DND-41 (cell line): ENCODE data around the gene RNF26.

ENCODE experiments used
- ATAC-seq: fragments of 200-7000 bp; cut with Tn5 transposase; 3 replicates; pipeline ENCODE4 v1.9.1; 2021; ENCODE audit warnings: low read depth; ENCODE audit not compliant: insufficient read depth
- DNase-seq: peaks from one replicate; pipeline ENCODE4 v3.0.0-alpha.2; 2020
- H2AFZ ChIP-seq: 2 replicates; pipeline ENCODE4 v1.6.0; 2012; ENCODE audit warnings: low read depth, low read length
- H3K27ac ChIP-seq: 2 replicates; pipeline ENCODE4 v1.5.1; 2012; ENCODE audit warnings: low read length, inconsistent platforms
- H3K27me3 ChIP-seq: fragments of 200-600 bp; sonication (generic); 2 replicates; pipeline ENCODE4 v1.6.0; 2012; ENCODE audit warnings: low read length, mild to moderate bottlenecking, inconsistent platforms; ENCODE audit not compliant: insufficient read depth, poor library complexity
- H3K36me3 ChIP-seq: 2 replicates; pipeline ENCODE4 v1.5.1; 2012; ENCODE audit warnings: low read length, inconsistent platforms; ENCODE audit not compliant: insufficient read depth
- H3K4me1 ChIP-seq: 2 replicates; pipeline ENCODE4 v1.5.1; 2012; ENCODE audit warnings: mild to moderate bottlenecking, low read length; ENCODE audit not compliant: insufficient read depth
- H3K4me2 ChIP-seq: 2 replicates; pipeline ENCODE4 v1.6.0; 2012; ENCODE audit warnings: mild to moderate bottlenecking, moderate library complexity, low read length, inconsistent platforms; ENCODE audit not compliant: insufficient read depth
- H3K4me3 ChIP-seq, 2 experiments: fragments of 200-600 bp in 1 of 2; shearing (Covaris generic) in 1 of 2; 2 replicates each; pipeline ENCODE4 v1.5.1; 2012 to 2016; ENCODE audit warnings: inconsistent platforms in 2 of 2, low read length in 2 of 2, mild to moderate bottlenecking in 2 of 2, low read depth in 1 of 2, moderate library complexity in 1 of 2
- H3K79me2 ChIP-seq: 2 replicates; pipeline ENCODE4 v1.6.0; 2012; ENCODE audit warnings: low read length, inconsistent platforms; ENCODE audit not compliant: insufficient read depth
- H3K9ac ChIP-seq: 2 replicates; pipeline ENCODE4 v1.6.0; 2012; ENCODE audit warnings: low read depth, mild to moderate bottlenecking, inconsistent platforms, low read length, moderate library complexity
- H3K9me3 ChIP-seq: 2 replicates; pipeline ENCODE4 v1.5.1; 2012; ENCODE audit warnings: low read length, moderate library complexity, mild to moderate bottlenecking, inconsistent platforms; ENCODE audit not compliant: insufficient read depth, severe bottlenecking
- H4K20me1 ChIP-seq: 2 replicates; pipeline ENCODE4 v1.6.0; 2012; ENCODE audit warnings: low read length; ENCODE audit not compliant: insufficient read depth
- EZH2 ChIP-seq: IDR thresholded peaks from 3 replicates; pipeline ENCODE4 v1.6.1; 2012; ENCODE audit warnings: borderline replicate concordance, low read depth, mild to moderate bottlenecking, moderate library complexity, low read length, inconsistent platforms; ENCODE audit not compliant: severe bottlenecking
- TF ChIP-seq, protein P1 (sequence below): IDR thresholded peaks from 2 replicates; pipeline ENCODE4 v1.5.1; 2012; ENCODE audit warnings: borderline replicate concordance, low read length, moderate library complexity, mild to moderate bottlenecking; ENCODE audit not compliant: poor library complexity, severe bottlenecking; ENCODE audit errors: extremely low read depth

The RNF26 gene

GRCh38 chr11:119347242-119347641 is 12.9 kb downstream of the RNF26 start:
- Histone ChIP-seq H3K4me1 (no peaks in the 10 kb centered on the region), H3K79me2 (no peaks in the 10 kb centered on the region), H3K36me3 (no peaks in the 10 kb centered on the region), H3K4me3 (no peak overlapping the region), H4K20me1 (0 out of 2 replicates have a peak, but pooled peaks cover 4% of the 10 kb centered on the region), H3K27ac (no peak overlapping the region), H3K9ac (no peak overlapping the region), H3K9me3 (no peaks in the 10 kb centered on the region), H3K27me3 (no peaks in the 10 kb centered on the region), H2AFZ (no peak overlapping the region), H3K4me2 (no peak overlapping the region)
- ATAC-seq (no peak), DNase-seq (no peak)
- no peak for TF ChIP-seq EZH2
- TF ChIP-seq, protein P1, sequence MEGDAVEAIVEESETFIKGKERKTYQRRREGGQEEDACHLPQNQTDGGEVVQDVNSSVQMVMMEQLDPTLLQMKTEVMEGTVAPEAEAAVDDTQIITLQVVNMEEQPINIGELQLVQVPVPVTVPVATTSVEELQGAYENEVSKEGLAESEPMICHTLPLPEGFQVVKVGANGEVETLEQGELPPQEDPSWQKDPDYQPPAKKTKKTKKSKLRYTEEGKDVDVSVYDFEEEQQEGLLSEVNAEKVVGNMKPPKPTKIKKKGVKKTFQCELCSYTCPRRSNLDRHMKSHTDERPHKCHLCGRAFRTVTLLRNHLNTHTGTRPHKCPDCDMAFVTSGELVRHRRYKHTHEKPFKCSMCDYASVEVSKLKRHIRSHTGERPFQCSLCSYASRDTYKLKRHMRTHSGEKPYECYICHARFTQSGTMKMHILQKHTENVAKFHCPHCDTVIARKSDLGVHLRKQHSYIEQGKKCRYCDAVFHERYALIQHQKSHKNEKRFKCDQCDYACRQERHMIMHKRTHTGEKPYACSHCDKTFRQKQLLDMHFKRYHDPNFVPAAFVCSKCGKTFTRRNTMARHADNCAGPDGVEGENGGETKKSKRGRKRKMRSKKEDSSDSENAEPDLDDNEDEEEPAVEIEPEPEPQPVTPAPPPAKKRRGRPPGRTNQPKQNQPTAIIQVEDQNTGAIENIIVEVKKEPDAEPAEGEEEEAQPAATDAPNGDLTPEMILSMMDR, result no peak

DNA sequence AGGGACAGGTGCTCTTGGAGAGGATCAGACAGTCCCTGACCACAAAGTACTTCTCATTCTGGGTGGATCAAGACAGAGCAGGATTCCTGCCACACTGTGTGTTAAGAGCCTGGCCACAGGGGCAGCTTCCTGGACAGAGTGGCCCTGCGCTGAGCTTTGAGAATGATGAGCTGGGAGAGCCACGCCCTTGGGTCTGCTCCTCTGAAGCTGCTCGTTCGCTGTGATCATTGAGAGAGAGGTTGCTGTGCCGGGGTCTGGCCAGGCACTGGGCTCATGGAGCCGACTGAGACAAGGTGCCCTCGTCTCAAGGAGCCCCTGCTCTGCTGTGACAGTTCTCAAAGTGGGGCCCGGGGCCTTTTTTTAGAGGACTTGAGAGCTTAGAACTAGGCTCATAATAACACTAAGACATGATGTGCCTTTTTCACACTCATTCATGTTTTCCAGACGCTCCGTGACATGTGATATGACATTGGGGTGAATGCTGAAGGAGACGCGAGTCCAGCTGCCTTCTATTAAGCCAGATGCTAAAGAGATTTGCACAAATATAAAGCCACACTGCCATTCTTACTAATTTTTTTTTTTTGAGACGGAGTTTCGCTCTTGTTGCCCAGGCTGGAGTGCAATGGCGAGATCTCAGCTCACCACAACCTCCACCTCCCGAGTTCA is 13.7 kb downstream of the RNF26 start:
- H3K4me2 ChIP-seq, result no peak overlapping the region
- H3K27ac ChIP-seq, result no peak overlapping the region
- no peak overlapping the region for H3K4me3 ChIP-seq
- no peak for TF ChIP-seq EZH2
- TF ChIP-seq, protein P1, result no peak
- 0 out of 2 replicates have a peak, but pooled peaks cover 4% of the 10 kb centered on the region for H4K20me1 ChIP-seq
- DNase-seq (no peak), ATAC-seq (no peak)
- no peaks in the 10 kb centered on the region for H3K27me3 ChIP-seq
- H3K9ac ChIP-seq, result no peak overlapping the region
- H2AFZ ChIP-seq, result no peak overlapping the region
- no peaks in the 10 kb centered on the region for H3K79me2 ChIP-seq
- no peaks in the 10 kb centered on the region for H3K4me1 ChIP-seq
- H3K9me3 ChIP-seq, result no peaks in the 10 kb centered on the region
- H3K36me3 ChIP-seq, result no peaks in the 10 kb centered on the region

DNA sequence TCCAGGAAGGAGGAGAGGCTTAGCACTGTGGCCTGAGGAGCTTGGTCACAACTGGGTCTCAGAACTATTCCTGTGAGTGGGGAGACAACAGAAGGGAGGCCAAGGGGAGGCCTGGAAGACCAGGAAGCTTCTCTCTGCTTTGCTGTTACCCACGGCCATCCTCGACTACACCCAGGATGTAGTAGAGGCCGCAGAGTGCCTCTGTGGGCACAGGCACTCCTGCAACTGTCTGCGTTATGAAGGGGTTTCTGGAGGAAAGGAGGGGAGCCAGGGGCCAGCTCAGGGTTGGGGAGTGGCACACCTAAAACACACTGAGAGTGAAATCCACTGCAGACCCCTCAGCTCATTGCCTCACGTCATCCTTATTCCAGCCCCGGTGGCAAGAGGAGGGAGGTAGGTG is 16.0 kb downstream of the RNF26 start:
- Histone ChIP-seq H2AFZ (no peak overlapping the region), H3K27ac (no peak overlapping the region), H3K4me1 (no peaks in the 10 kb centered on the region), H3K9ac (no peak overlapping the region), H3K9me3 (no peaks in the 10 kb centered on the region), H3K27me3 (peaks cover 8% of the 10 kb centered on the region), H3K4me2 (no peak overlapping the region), H4K20me1 (no peaks in the 10 kb centered on the region), H3K4me3 (no peak overlapping the region), H3K36me3 (no peaks in the 10 kb centered on the region), H3K79me2 (no peaks in the 10 kb centered on the region)
- ATAC-seq, result no peak
- DNase-seq, result no peak
- no peak for TF ChIP-seq EZH2
- TF ChIP-seq, protein P1, result no peak

DNA sequence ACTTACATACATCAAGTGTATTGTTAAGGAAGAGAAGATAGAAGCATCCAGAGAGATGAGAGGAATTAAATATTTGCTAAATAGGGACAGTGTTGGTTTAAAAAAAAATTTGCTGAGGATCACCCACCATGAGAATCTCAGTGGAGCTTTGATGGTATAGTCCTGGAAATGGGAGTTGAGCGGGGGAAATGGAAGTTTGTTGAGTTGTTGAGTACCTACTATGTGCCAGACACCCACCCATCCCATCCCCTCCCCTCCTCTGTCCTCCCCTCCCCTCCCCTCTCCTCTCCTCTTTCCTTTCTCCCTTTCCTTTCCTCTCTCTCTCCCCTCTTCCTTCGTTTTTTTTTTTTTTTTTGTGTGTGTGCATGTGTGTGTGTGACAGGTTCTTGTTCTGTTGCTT is 16.9 kb downstream of the RNF26 start:
- Histone ChIP-seq H3K36me3 (no peaks in the 10 kb centered on the region), H3K27ac (no peak overlapping the region), H3K4me3 (no peak overlapping the region), H3K9ac (no peak overlapping the region), H4K20me1 (no peaks in the 10 kb centered on the region), H3K27me3 (peaks cover 17% of the 10 kb centered on the region), H3K79me2 (no peaks in the 10 kb centered on the region), H3K4me1 (peaks cover 4% of the 10 kb centered on the region; the same call in 1 of the 2 replicates), H3K4me2 (no peak overlapping the region), H2AFZ (no peak overlapping the region), H3K9me3 (no peaks in the 10 kb centered on the region)
- DNase-seq (no peak), ATAC-seq (no peak)
- TF ChIP-seq EZH2, result no peak
- TF ChIP-seq, protein P1, result no peak
